ENCODE results near the gene SH3TC1.

The SH3TC1 gene

GRCh38 chr4:8200302-8200975 lies 1.3 kb downstream of the SH3TC1 start:
- H3K36me3 ChIP-seq (ENCODE audit: insufficient read depth, low read length): no peaks in the 10 kb centered on the region
- TF ChIP-seq EZH2phosphoT487 (IDR thresholded peaks at IDR 0.05; ENCODE audit: borderline replicate concordance): no peak
- no peak for TF ChIP-seq CTCF (conservative IDR thresholded peaks at IDR 0.05; ENCODE audit: low read length)
- peak overlapping the region; percentile 88 for H3K4me3 ChIP-seq (ENCODE audit: low read length, poor library complexity, severe bottlenecking)
- peaks cover 62% of the 10 kb centered on the region for H3K79me2 ChIP-seq (ENCODE audit: insufficient read depth, low read length)
- H3K4me2 ChIP-seq (ENCODE audit: low read depth, low read length, poor library complexity, severe bottlenecking): peak overlapping the region; percentile 98
- H3K27me3 ChIP-seq (ENCODE audit: insufficient read depth, low read length, poor library complexity, severe bottlenecking): no peaks in the 10 kb centered on the region
- H3K9ac ChIP-seq (ENCODE audit: low read depth, low read length, poor library complexity, severe bottlenecking): peak overlapping the region; percentile 92
- peaks cover 6% of the 10 kb centered on the region for H4K20me1 ChIP-seq (ENCODE audit: insufficient read depth, low read length, poor library complexity, severe bottlenecking)
- no peaks in the 10 kb centered on the region for H3F3A ChIP-seq (ENCODE audit: low read depth)
- H3K9me2 ChIP-seq (replicated peaks; ENCODE audit: low read depth, low read length): no peaks in the 10 kb centered on the region
- H3K9me3 ChIP-seq (ENCODE audit: insufficient read depth, low read depth, low read length): no peaks in the 10 kb centered on the region
- peaks cover 70% of the 10 kb centered on the region for H3K4me1 ChIP-seq (ENCODE audit: insufficient read depth, low read length, poor library complexity, severe bottlenecking)
- H2AFZ ChIP-seq (ENCODE audit: low read length): no peak overlapping the region

- Histone ChIP-seq H3K9me3 (ENCODE audit: insufficient read depth, low read depth, low read length) (no peaks in the 10 kb centered on the region), H3K9ac (ENCODE audit: low read depth, low read length, poor library complexity, severe bottlenecking) (peak overlapping the region; percentile 92), H3K4me3 (ENCODE audit: low read length, poor library complexity, severe bottlenecking) (peak overlapping the region; percentile 88), H3K79me2 (ENCODE audit: insufficient read depth, low read length) (peaks cover 68% of the 10 kb centered on the region), H3K27me3 (ENCODE audit: insufficient read depth, low read length, poor library complexity, severe bottlenecking) (no peaks in the 10 kb centered on the region), H3F3A (ENCODE audit: low read depth) (no peaks in the 10 kb centered on the region), H3K4me1 (ENCODE audit: insufficient read depth, low read length, poor library complexity, severe bottlenecking) (peaks cover 80% of the 10 kb centered on the region), H2AFZ (ENCODE audit: low read length) (no peak overlapping the region), H3K9me2 (replicated peaks; ENCODE audit: low read depth, low read length) (no peaks in the 10 kb centered on the region), H3K4me2 (ENCODE audit: low read depth, low read length, poor library complexity, severe bottlenecking) (peak overlapping the region; percentile 98), H4K20me1 (ENCODE audit: insufficient read depth, low read length, poor library complexity, severe bottlenecking) (peaks cover 9% of the 10 kb centered on the region), H3K36me3 (ENCODE audit: insufficient read depth, low read length) (no peaks in the 10 kb centered on the region)
- TF ChIP-seq EZH2phosphoT487 (IDR thresholded peaks at IDR 0.05; ENCODE audit: borderline replicate concordance) (no peak), CTCF (conservative IDR thresholded peaks at IDR 0.05; ENCODE audit: low read length) (no peak)
Measured at GRCh38 chr4:8201321-8201781, 2.3 kb downstream of the SH3TC1 start.

- peaks cover 79% of the 10 kb centered on the region for H3K4me1 ChIP-seq (ENCODE audit: insufficient read depth, low read length, poor library complexity, severe bottlenecking)
- H3K9me3 ChIP-seq (ENCODE audit: insufficient read depth, low read depth, low read length): no peaks in the 10 kb centered on the region
- H3K4me2 ChIP-seq (ENCODE audit: low read depth, low read length, poor library complexity, severe bottlenecking): peak overlapping the region; percentile 98
- no peaks in the 10 kb centered on the region for H3K9me2 ChIP-seq (replicated peaks; ENCODE audit: low read depth, low read length)
- H4K20me1 ChIP-seq (ENCODE audit: insufficient read depth, low read length, poor library complexity, severe bottlenecking): peaks cover 9% of the 10 kb centered on the region
- TF ChIP-seq EZH2phosphoT487 (IDR thresholded peaks at IDR 0.05; ENCODE audit: borderline replicate concordance) (no peak), CTCF (conservative IDR thresholded peaks at IDR 0.05; ENCODE audit: low read length) (no peak)
- no peaks in the 10 kb centered on the region for H3K36me3 ChIP-seq (ENCODE audit: insufficient read depth, low read length)
- peak overlapping the region; percentile 92 for H3K9ac ChIP-seq (ENCODE audit: low read depth, low read length, poor library complexity, severe bottlenecking)
- H2AFZ ChIP-seq (ENCODE audit: low read length): no peak overlapping the region
- H3K27me3 ChIP-seq (ENCODE audit: insufficient read depth, low read length, poor library complexity, severe bottlenecking): no peaks in the 10 kb centered on the region
- H3F3A ChIP-seq (ENCODE audit: low read depth): no peaks in the 10 kb centered on the region
- H3K79me2 ChIP-seq (ENCODE audit: insufficient read depth, low read length): peaks cover 77% of the 10 kb centered on the region
- peak overlapping the region; percentile 88 for H3K4me3 ChIP-seq (ENCODE audit: low read length, poor library complexity, severe bottlenecking)
Measured at GRCh38 chr4:8202108-8203051, 3.3 kb downstream of the SH3TC1 start.
